Amygdala (tissue), 56 donors: ENCODE data around the gene COG6.

ENCODE experiments used
- DNase-seq, 56 donors: peaks; one replicate each; lab custom pipeline; 2025; lab: John Stamatoyannopoulos, UW

COG6 gene

GRCh38 chr13:39767791-39768517, 112.5 kb downstream of the COG6 start:
- DNase-seq: no peak

GRCh38 chr13:39768962-39769361, 113.5 kb downstream of the COG6 start:
- DNase-seq: no peak

- DNase-seq: no peak
These were observed 115.0 kb downstream of the COG6 start for GRCh38 chr13:39770221-39771090.

GRCh38 chr13:39773833-39774232, 118.4 kb downstream of the COG6 start:
- DNase-seq: no peak

- no peak for DNase-seq
These were observed 121.0 kb downstream of the COG6 start for GRCh38 chr13:39776439-39776838.

GRCh38 chr13:39777021-39777420, 121.6 kb downstream of the COG6 start:
- no peak for DNase-seq

- no peak for DNase-seq
These were observed 122.1 kb downstream of the COG6 start for GRCh38 chr13:39777527-39778061.

- DNase-seq: no peak
These were observed 124.1 kb downstream of the COG6 start for GRCh38 chr13:39779337-39780265.

GRCh38 chr13:39780711-39781110, 125.2 kb downstream of the COG6 start:
- DNase-seq: no peak

- DNase-seq: no peak
These were observed 125.9 kb downstream of the COG6 start for GRCh38 chr13:39781381-39781780.

- no peak for DNase-seq
These were observed 127.6 kb downstream of the COG6 start for GRCh38 chr13:39783051-39783450.

GRCh38 chr13:39784347-39784746, 128.9 kb downstream of the COG6 start:
- DNase-seq: no peak

GRCh38 chr13:39786091-39786490, 130.6 kb downstream of the COG6 start:
- DNase-seq: no peak

GRCh38 chr13:39787086-39787487, 131.6 kb downstream of the COG6 start:
- no peak for DNase-seq

GRCh38 chr13:39788102-39788501, 132.6 kb downstream of the COG6 start:
- DNase-seq: no peak

GRCh38 chr13:39789451-39789850, 134.0 kb downstream of the COG6 start:
- DNase-seq: no peak
